ENCODE measurements around the gene SLITRK1. TPM values are rescaled to one million over a fixed set of nuclear protein-coding genes. Genes with fewer than 3 reads are reported as not detected.

SLITRK1 gene, protein sequence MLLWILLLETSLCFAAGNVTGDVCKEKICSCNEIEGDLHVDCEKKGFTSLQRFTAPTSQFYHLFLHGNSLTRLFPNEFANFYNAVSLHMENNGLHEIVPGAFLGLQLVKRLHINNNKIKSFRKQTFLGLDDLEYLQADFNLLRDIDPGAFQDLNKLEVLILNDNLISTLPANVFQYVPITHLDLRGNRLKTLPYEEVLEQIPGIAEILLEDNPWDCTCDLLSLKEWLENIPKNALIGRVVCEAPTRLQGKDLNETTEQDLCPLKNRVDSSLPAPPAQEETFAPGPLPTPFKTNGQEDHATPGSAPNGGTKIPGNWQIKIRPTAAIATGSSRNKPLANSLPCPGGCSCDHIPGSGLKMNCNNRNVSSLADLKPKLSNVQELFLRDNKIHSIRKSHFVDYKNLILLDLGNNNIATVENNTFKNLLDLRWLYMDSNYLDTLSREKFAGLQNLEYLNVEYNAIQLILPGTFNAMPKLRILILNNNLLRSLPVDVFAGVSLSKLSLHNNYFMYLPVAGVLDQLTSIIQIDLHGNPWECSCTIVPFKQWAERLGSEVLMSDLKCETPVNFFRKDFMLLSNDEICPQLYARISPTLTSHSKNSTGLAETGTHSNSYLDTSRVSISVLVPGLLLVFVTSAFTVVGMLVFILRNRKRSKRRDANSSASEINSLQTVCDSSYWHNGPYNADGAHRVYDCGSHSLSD
- 0.47 and 1.0 TPM in 2 replicates for total RNA-seq

GRCh38 chr13:83881917-83882605 lies at the start of gene SLITRK1:
SLITRK1 (minus strand) TSS chr13:83882474; CDS start chr13:83881507, 967 bp downstream.

Measured in pericardium fibroblast (primary cell).